Caco-2 (cell line): Measurements from ENCODE around the gene ATP5ME. TPM values are rescaled to one million over a fixed set of nuclear protein-coding genes. Genes with fewer than 3 reads are reported as not detected.

Source experiments
- BruUV-seq: library from RNA; stranded (reverse); fragments of 400-500 nt; replicated peaks from 2 replicates; lab custom pipeline; 2021; lab: Mats Ljungman, UMichigan
- CTCF ChIA-PET: fragments of 300-600 bp; sonication (Branson Sonifier 250); formaldehyde crosslinking; loops from one replicate; lab custom pipeline; 2022; ENCODE audit warnings: antibody characterized with exemption; lab: Charles Lee
- POLR2A ChIA-PET: fragments of 300-600 bp; sonication (Branson Sonifier 250); formaldehyde crosslinking; loops from one replicate; lab custom pipeline; 2022; ENCODE audit warnings: antibody characterized with exemption; lab: Charles Lee
- DNase-seq, 2 experiments: peaks; one replicate each; pipeline versions ENCODE4 v3.0.0 to v3.0.0-alpha.2; 2020 to 2022
- H3K27me3 ChIP-seq: replicated peaks from 2 replicates; pipeline ENCODE4 v1.6.0; 2011; ENCODE audit warnings: low read length; ENCODE audit not compliant: control insufficient read depth, insufficient read depth
- H3K36me3 ChIP-seq: 2 replicates; pipeline ENCODE4 v1.5.1; 2011; ENCODE audit warnings: low read length; ENCODE audit not compliant: control insufficient read depth, insufficient read depth
- H3K4me1 ChIP-seq: fragments of 250-450 bp; sonication (Bioruptor Pico); 2 replicates; pipeline ENCODE4 v1.5.1; 2020; ENCODE audit warnings: mild to moderate bottlenecking
- H3K4me3 ChIP-seq: 2 replicates; pipeline ENCODE4 v1.5.1; 2011; ENCODE audit warnings: low read depth, mild to moderate bottlenecking, control low read depth, low read length
- H3K9me3 ChIP-seq: fragments of 250-450 bp; sonication (Bioruptor Pico); 2 replicates; pipeline ENCODE4 v1.5.1; 2020; ENCODE audit warnings: mild to moderate bottlenecking, moderate library complexity
- H3K27ac Mint-ChIP-seq: one replicate; pipeline ENCODE4 v1.8.0; 2022; ENCODE audit warnings: mixed read lengths; ENCODE audit not compliant: unreplicated experiment
- H3K27me3 Mint-ChIP-seq: one replicate; pipeline ENCODE4 v1.8.0; 2022; ENCODE audit warnings: mixed read lengths; ENCODE audit not compliant: insufficient read depth, unreplicated experiment
- H3K36me3 Mint-ChIP-seq: one replicate; pipeline ENCODE4 v1.8.0; 2022; ENCODE audit warnings: mild to moderate bottlenecking, mixed read lengths; ENCODE audit not compliant: insufficient read depth, unreplicated experiment
- H3K4me1 Mint-ChIP-seq: one replicate; pipeline ENCODE4 v1.8.0; 2022; ENCODE audit warnings: low read depth, mixed read lengths; ENCODE audit not compliant: unreplicated experiment
- H3K4me3 Mint-ChIP-seq: one replicate; pipeline ENCODE4 v1.8.0; 2022; ENCODE audit warnings: mild to moderate bottlenecking, moderate library complexity, mixed read lengths; ENCODE audit not compliant: unreplicated experiment
- H3K9me3 Mint-ChIP-seq: one replicate; pipeline ENCODE4 v1.8.0; 2022; ENCODE audit warnings: mixed read lengths; ENCODE audit not compliant: unreplicated experiment
- intact Hi-C: fragments of 100-400 bp; cut with micrococcal nuclease; formaldehyde crosslinking; loops from one replicate; pipeline ENCODE4 v1.10.0; 2022; ENCODE audit not compliant: unreplicated experiment
- total RNA-seq: library from RNA; stranded (reverse); gene quantifications from 2 replicates; pipeline ENCODE4 v1.2.3, GENCODE V29; 2022
- TF ChIP-seq, protein P1 (sequence below), 2 experiments: fragments of 200-600 bp in 1 of 2; IDR thresholded peaks; 1 replicate in 1 of 2; 2 replicates in 1 of 2; pipeline versions ENCODE4 v1.5.1 to v1.8.0; 2011 to 2022; ENCODE audit warnings: antibody characterized with exemption in 1 of 2, control low read depth in 1 of 2, inconsistent platforms in 1 of 2, low read depth in 1 of 2, low read length in 1 of 2, mild to moderate bottlenecking in 1 of 2, moderate library complexity in 1 of 2; ENCODE audit not compliant: insufficient read depth in 1 of 2, severe bottlenecking in 1 of 2, unreplicated experiment in 1 of 2

ATP5ME gene
- total RNA-seq, 1 experiment from 2014 or later = 244 TPM

GRCh38 chr4:657338-657833 is 16.7 kb downstream of the ATP5ME start:
- H3K4me3 ChIP-seq = no peak overlapping the region
- Mint-ChIP-seq H3K36me3 (no peaks in the 10 kb centered on the region), H3K27ac (no peak overlapping the region), H3K4me3 (no peak overlapping the region), H3K27me3 (no peaks in the 10 kb centered on the region), H3K9me3 (peaks cover 12% of the 10 kb centered on the region), H3K4me1 (no peaks in the 10 kb centered on the region)
- TF ChIP-seq, protein P1, sequence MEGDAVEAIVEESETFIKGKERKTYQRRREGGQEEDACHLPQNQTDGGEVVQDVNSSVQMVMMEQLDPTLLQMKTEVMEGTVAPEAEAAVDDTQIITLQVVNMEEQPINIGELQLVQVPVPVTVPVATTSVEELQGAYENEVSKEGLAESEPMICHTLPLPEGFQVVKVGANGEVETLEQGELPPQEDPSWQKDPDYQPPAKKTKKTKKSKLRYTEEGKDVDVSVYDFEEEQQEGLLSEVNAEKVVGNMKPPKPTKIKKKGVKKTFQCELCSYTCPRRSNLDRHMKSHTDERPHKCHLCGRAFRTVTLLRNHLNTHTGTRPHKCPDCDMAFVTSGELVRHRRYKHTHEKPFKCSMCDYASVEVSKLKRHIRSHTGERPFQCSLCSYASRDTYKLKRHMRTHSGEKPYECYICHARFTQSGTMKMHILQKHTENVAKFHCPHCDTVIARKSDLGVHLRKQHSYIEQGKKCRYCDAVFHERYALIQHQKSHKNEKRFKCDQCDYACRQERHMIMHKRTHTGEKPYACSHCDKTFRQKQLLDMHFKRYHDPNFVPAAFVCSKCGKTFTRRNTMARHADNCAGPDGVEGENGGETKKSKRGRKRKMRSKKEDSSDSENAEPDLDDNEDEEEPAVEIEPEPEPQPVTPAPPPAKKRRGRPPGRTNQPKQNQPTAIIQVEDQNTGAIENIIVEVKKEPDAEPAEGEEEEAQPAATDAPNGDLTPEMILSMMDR (IDR thresholded peaks at IDR 0.05; ENCODE audit: insufficient read depth in 1 of 2, low read depth in 1 of 2, low read length in 1 of 2, severe bottlenecking in 1 of 2, unreplicated experiment in 1 of 2) = no peak
- no peaks in the 10 kb centered on the region; the same call in 1 of the 2 replicates for H3K9me3 ChIP-seq
- no peak for DNase-seq
- no peaks in the 10 kb centered on the region for H3K27me3 ChIP-seq
- intact Hi-C loops = no loop called here
- H3K36me3 ChIP-seq = no peaks in the 10 kb centered on the region
- CTCF ChIA-PET = no interaction called here
- POLR2A ChIA-PET = no interaction called here
- BruUV-seq = no TSS peak
- H3K4me1 ChIP-seq = no peaks in the 10 kb centered on the region

- no peak for DNase-seq
- Histone ChIP-seq H3K27me3 (no peaks in the 10 kb centered on the region), H3K4me3 (no peak overlapping the region), H3K36me3 (no peaks in the 10 kb centered on the region), H3K9me3 (no peaks in the 10 kb centered on the region; the same call in 1 of the 2 replicates), H3K4me1 (no peaks in the 10 kb centered on the region)
- TF ChIP-seq, protein P1 (IDR thresholded peaks at IDR 0.05; ENCODE audit: insufficient read depth in 1 of 2, low read depth in 1 of 2, low read length in 1 of 2, severe bottlenecking in 1 of 2, unreplicated experiment in 1 of 2) = no peak
- no peaks in the 10 kb centered on the region for H3K4me1 Mint-ChIP-seq
- BruUV-seq = no TSS peak
- ChIA-PET CTCF (no interaction called here), POLR2A (no interaction called here)
- H3K36me3 Mint-ChIP-seq = no peaks in the 10 kb centered on the region
- no peaks in the 10 kb centered on the region for H3K27me3 Mint-ChIP-seq
- intact Hi-C loops = no loop called here
- H3K9me3 Mint-ChIP-seq = peaks cover 12% of the 10 kb centered on the region
- H3K27ac Mint-ChIP-seq = no peak overlapping the region
- H3K4me3 Mint-ChIP-seq = no peak overlapping the region
Measured at GRCh38 chr4:656436-657337, 17.4 kb downstream of the ATP5ME start.

DNA sequence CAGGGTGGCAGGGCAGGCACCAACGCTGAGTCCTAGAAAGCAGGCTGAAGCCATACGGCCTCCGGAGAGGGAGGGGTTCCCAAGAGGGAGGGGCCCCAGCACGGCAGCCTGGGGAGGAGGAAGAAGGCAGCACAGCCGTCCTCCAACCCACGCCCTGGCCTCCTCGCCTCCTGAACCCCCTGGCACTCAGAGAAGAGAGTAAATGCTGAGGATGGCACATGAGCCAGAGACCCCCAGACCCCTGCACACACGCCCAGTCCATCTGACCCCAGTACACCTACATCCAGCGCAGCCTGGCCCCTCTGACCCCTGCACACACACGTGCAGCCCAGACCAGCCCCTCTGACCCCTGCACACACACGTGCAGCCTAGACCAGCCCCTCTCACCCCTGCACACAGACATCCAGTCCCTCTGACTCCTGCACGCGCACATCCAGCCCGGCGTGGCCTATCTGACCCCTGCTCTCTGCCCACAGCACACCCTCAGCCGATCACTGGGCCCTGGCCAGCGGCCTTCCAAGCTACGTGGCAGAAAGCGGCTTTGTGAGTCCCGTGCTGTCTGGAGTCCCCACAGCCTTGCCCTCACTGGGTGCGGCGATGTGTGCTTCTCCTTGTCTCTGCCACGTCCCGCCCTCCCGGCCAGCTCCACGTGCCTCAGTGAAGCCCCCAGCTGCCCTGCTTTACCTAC is 18.5 kb downstream of the ATP5ME start:
- H3K27me3 ChIP-seq = no peaks in the 10 kb centered on the region
- Mint-ChIP-seq H3K4me1 (no peaks in the 10 kb centered on the region), H3K27me3 (no peaks in the 10 kb centered on the region), H3K36me3 (no peaks in the 10 kb centered on the region), H3K4me3 (no peak overlapping the region), H3K27ac (no peak overlapping the region), H3K9me3 (peaks cover 4% of the 10 kb centered on the region)
- no peaks in the 10 kb centered on the region for H3K4me1 ChIP-seq
- no TSS peak for BruUV-seq
- ChIA-PET CTCF (no interaction called here), POLR2A (no interaction called here)
- H3K9me3 ChIP-seq = no peaks in the 10 kb centered on the region; the same call in 1 of the 2 replicates
- DNase-seq = no peak
- TF ChIP-seq, protein P1 (IDR thresholded peaks at IDR 0.05; ENCODE audit: insufficient read depth in 1 of 2, low read depth in 1 of 2, low read length in 1 of 2, severe bottlenecking in 1 of 2, unreplicated experiment in 1 of 2) = no peak
- H3K4me3 ChIP-seq = no peak overlapping the region
- no peaks in the 10 kb centered on the region for H3K36me3 ChIP-seq
- intact Hi-C loops = no loop called here
